HEK293 (cell line): ENCODE measurements around the gene PPP2R2D.

Source experiments
- ZNF138 ChIP-seq: fragments of 450-650 bp; formaldehyde crosslinking; IDR thresholded peaks from 2 replicates; pipeline ENCODE4 v1.5.1; 2016; ENCODE audit warnings: missing biosample characterization, missing genetic modification characterization, borderline replicate concordance
- ZNF302 ChIP-seq: fragments of 450-650 bp; formaldehyde crosslinking; IDR thresholded peaks from 2 replicates; pipeline ENCODE4 v1.5.1; 2016; ENCODE audit warnings: missing biosample characterization, missing genetic modification characterization, low read depth
- ZNF311 ChIP-seq: fragments of 450-650 bp; formaldehyde crosslinking; IDR thresholded peaks from 2 replicates; pipeline ENCODE4 v1.5.1; 2017; ENCODE audit warnings: missing biosample characterization, missing genetic modification characterization, borderline replicate concordance
- ZNF544 ChIP-seq: fragments of 450-650 bp; formaldehyde crosslinking; IDR thresholded peaks from 2 replicates; pipeline ENCODE4 v1.5.0; 2017; ENCODE audit warnings: missing biosample characterization, missing genetic modification characterization
- ZNF660 ChIP-seq: fragments of 450-650 bp; IDR thresholded peaks from 2 replicates; pipeline ENCODE4 v1.5.1; 2018; ENCODE audit warnings: missing biosample characterization, mild to moderate bottlenecking, missing genetic modification characterization
- ZNF777 ChIP-seq: fragments of 450-650 bp; formaldehyde crosslinking; IDR thresholded peaks from 2 replicates; pipeline ENCODE4 v1.5.1; 2017; ENCODE audit warnings: missing biosample characterization, missing genetic modification characterization, borderline replicate concordance

DNA sequence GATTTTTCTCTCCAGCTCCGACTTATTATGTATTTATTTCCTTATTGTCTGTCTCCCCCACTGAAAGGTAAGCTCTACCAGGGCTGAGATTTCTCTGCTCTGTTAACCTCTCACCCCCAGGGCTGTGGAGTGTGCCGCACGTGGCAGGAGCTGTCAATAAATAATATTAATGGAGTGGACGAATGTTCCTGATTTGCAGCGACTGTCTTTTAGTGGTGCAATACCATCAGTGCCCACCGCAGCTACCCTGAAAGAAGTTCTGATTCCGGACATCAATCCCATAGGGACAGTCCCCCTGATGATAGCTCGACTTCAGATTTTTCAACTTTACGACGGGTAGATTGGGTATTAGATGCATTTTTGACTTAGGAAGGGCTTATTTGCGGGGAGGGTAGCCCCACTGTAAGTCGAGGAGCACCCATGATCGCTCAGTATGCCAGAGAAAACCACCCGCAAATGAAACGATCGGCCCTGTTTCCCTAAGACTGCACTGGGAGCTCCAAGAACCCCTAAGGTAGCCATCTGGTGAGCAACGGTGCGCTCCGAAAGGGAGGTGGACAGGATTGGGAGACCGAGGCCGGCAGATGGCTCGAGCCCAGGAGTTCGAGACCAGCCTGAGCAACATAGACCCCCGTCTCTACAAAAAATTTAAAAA, 986 bp upstream of the PPP2R2D start:
- TF ChIP-seq ZNF777 (tag by site-specific recombination): no peak; the same call in 1 of the 2 replicates
- no peak for TF ChIP-seq ZNF138 (tag by site-specific recombination)
- no peak for TF ChIP-seq ZNF302 (tag by site-specific recombination)
- no peak for TF ChIP-seq ZNF311 (tag by site-specific recombination)
- no peak for TF ChIP-seq ZNF544 (tag by site-specific recombination)
- TF ChIP-seq ZNF660 (tag by site-specific recombination): no peak
